Measurements from ENCODE around the gene IGDCC3.

The IGDCC3 gene

DNA sequence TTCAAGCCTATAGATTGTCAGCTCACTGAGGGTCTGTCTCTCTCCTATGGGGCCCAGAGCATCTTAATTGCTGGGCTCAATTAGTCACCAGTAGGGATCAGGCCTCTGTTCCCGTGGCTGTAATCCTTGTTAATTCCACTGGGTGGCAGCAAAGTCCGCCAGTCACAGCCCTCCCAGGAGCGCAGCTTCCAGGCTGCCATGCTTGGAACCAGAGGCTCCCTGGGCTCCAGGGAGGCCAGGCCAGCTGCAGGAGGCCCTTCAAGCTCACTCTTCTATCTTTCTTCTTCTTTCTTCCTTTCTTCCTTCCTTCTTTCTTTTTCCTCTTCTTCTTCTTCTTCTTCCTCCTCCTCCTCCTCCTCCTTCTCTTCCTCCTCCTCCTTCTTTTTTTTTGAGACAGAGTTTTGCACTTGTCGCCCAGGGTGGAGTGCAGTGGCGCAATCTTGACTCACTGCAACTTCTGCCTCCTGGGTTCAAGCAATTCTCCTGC is 58.9 kb downstream of the IGDCC3 start:
- peak; percentile 55 for FAIRE-seq

DNA sequence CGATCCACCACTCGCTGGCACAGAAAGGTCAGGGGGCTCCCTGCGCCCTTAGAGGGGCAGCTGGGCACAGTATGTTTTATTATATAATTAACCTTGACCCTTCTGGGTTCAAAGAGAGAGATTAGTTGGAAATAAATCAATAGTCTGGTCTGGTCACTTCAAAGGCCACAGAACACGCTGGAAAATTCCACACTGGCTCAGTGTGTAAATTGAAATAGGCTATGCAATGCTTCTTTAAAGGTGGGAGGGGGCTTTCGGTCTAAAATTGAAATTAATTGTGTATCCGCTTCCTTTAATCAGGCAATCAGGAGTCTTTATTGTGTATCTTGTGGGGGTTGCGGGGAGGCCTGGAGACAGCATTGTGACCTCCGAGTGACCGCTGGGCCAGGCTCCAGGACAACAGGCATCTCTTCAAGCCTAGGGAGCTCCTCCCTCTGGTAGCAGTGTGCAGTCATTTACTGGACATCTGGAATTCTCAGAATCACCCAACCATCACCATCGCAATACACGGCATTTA is 65.3 kb downstream of the IGDCC3 start:
- FAIRE-seq: no peak

GRCh38 chr15:65311760-65312159 is 66.0 kb downstream of the IGDCC3 start:
- FAIRE-seq: no peak

DNA sequence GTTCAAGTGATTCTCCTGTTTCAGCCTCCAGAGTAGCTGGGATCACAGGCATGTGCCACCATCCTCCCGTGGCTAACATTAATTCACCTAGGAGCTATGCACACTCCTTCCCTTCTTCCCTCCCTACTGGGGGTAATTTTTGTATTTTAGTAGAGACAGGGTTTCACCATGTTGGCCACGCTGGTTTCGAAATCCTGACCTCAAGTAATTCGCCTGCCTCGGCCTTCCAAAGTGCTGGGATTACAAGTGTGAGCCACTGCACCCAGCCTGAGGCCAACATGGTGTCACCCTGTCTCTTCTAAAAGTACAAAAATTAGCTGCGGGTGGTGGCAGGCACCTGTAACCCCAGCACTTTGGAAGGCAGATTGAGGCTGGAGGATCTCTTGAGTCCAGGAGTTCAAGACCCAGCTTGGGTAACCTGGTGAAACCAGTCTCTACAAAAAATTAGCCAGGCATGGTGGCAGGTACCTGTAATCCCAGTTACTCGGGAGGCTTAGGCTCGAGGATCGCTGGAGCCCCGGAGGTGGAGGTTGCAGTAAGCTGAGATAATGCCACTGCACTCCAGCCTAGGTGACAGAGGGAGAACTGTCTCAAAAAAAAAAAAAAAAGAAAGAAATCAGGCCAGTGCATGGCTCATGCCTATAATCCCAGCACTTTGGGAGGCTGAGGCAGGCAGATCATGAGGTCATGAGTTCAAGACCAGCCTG is 67.2 kb downstream of the IGDCC3 start:
- FAIRE-seq: no peak

- no peak for FAIRE-seq
These were observed 67.9 kb downstream of the IGDCC3 start for GRCh38 chr15:65309882-65310418.

DNA sequence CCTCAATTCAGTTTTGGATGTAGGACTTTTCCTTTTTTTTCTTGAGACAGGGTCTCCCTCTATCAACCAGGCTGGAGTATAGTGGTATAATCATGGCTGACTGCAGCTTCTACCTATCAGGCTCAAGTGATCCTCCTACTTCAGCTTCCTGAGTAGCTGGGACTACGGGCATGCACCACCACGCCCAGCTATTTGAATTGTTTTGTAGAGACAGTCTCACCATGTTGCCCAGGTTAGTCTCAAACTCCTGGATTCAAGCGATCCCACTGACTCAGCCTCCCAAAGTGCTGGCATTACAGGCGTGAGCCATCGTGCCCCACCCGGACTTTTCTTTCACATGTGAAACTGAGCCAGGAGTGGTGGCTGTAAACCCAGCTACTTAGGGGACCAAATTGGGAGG is 69.8 kb downstream of the IGDCC3 start:
- no peak for FAIRE-seq

DNA sequence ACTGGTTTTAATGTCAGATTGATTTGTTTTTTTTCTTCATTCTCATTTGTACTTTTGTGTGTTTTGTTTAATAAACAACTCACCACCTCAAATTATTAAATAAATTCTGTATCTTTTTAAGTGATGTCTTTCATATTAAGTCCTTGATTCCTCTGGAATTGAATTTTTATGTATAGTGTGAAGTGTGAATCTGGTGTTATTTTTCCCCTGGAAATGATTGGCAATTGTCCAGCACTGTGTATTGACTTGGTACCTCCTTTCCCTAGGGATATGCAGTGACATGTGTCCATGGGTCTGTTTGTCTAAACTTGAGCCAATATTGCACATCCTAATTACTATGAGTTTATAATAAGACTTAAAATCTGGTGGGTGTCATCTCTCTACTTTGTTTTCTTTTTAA is 71.3 kb downstream of the IGDCC3 start:
- FAIRE-seq: no peak

GRCh38 chr15:65305776-65306175 is 72.0 kb downstream of the IGDCC3 start:
- no peak for FAIRE-seq

DNA sequence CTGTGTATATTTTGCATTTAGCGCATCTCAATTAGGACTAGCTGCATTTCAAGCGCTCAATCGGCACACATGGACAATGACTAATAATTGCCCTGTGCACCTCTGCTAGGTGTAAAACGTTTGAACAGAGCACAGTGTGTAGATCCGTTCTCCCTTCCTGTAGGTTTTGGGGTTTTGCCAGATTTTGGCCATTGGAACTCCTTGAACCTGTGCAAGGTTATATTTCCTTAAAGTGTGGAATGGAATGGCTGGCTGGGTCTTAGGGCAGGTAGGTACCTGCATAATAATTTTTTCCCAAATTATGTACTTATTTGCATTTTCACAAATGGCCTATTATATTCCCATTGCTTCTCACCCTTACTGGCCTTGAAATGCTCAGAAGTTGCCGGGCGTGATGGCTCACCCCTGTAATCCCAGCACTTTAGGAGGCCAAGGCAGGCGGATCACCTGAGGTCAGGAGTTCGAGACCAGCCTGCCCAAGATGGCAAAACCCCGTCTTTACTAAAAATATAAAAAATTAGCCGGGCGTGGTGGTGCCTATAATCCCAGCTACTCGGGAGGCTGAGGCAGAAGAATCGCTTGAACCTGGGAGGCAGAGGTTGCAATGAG is 72.5 kb downstream of the IGDCC3 start:
- no peak for FAIRE-seq

GRCh38 chr15:65304381-65305149 is 73.2 kb downstream of the IGDCC3 start, which contains the start of gene RNU5B-1:
Gene RNU5B-1 (plus strand): TSS chr15:65304677.
- peak; percentile 99 for FAIRE-seq

GRCh38 chr15:65303687-65304380 is 74.0 kb downstream of the IGDCC3 start:
- FAIRE-seq: no peak

DNA sequence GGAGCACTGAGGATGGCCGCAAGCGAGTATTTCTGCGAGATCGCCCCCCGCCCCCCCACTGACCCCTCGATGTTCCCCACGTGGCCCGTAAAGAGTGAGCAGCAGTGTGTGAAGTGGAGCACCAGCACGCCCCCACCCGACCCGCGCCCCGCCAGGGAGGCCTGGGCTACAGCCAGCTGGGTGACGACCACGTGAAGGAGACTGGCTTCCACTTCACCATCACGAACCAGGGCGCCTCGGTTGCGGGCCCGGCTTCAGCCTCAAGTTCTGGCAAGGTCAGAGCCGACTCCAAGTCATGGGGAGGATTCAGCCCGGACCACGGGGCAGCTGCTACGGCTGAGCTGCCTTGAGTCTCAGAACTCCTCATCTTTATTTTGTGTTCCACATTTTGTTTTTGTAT is 75.7 kb downstream of the IGDCC3 start:
- FAIRE-seq: no peak

GRCh38 chr15:65300924-65301441 is 76.8 kb downstream of the IGDCC3 start:
- no peak for FAIRE-seq

DNA sequence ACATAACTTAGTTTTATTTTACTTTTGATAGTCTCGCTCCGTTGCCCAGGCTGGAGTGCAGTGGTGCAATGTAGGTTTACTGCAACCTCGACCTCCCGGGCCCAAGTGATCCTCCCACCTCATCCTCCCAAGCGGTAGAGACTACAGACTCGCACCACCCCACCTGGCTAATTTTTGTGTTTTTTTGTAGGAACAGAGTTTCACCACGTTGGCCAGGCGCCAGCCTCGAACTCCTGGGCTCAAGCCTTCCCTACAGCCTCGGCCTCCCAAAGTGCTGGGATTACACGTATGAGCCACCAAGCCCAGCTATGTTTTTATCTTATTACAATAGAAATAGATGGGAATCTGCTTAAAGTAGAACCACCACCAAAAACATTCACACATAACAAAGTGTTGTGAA is 79.1 kb downstream of the IGDCC3 start:
- FAIRE-seq: no peak

DNA sequence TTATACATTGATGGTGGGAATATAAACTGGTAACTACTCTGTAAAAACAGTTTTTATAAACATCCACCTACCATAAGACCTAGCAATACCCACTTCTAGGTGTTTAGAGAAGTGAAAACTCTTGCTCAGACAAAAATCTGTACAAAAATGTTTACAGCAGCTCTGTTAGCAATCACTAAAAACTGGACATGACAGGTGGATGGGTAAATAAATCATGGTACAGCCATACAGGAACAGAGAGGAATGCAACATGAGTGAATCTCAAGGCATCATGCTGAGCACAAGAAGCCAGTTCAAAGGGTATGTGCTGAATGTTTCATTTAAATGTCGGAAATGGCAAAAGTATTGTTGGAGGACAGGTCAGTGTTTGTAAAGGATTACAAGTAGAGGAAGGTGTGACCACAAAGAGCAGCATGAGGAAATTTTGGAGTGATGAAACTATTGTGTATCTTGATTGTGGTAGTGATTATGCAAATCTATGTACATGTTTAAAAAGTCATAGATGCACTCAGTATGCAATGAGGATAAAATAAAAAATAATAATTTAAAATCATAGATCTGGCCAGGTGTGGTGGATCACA is 84.8 kb downstream of the IGDCC3 start:
- no peak for FAIRE-seq

GRCh38 chr15:65290228-65290627 is 87.6 kb downstream of the IGDCC3 start:
- no peak for FAIRE-seq

- FAIRE-seq: no peak
These were observed 88.4 kb downstream of the IGDCC3 start for GRCh38 chr15:65289261-65289854.

GRCh38 chr15:65287520-65287855 is 90.3 kb downstream of the IGDCC3 start:
- FAIRE-seq: no peak

GRCh38 chr15:65286704-65287519 is 90.9 kb downstream of the IGDCC3 start, which contains the start of gene PARP16:
Gene PARP16 (minus strand): TSS chr15:65286883. CDS start chr15:65286426, 457 bp downstream.
- FAIRE-seq: no peak

- no peak for FAIRE-seq
These were observed 91.6 kb downstream of the IGDCC3 start for GRCh38 chr15:65286069-65286703.

Measured in islet of Langerhans (tissue), 1 donor.